MM.1S (cell line): ENCODE data around the gene DZIP1L.
"Not testable (repeated sequence)": the region's sequence is repeated elsewhere in the genome, so short reads cannot be mapped to it uniquely, and the experiment has no call there.

ENCODE experiments used
- CTCF ChIP-seq: fragments of 300-600 bp; sonication (generic); IDR thresholded peaks from 2 replicates; pipeline ENCODE4 v1.5.1; 2016; ENCODE audit warnings: antibody characterized with exemption, low read length, mixed read lengths
- EZH2 ChIP-seq: fragments of 300-600 bp; sonication (generic); optimal IDR thresholded peaks from 2 replicates; pipeline ENCODE3; 2017; ENCODE audit warnings: low read depth, mild to moderate bottlenecking, antibody characterized with exemption, low read length, mixed read lengths

- not testable (repeated sequence) for TF ChIP-seq CTCF, EZH2
These were observed 26.8 kb upstream of the DZIP1L start for GRCh38 chr3:138142181-138142580.
